GM19452 (cell line): ENCODE measurements around the gene KSR1.
"Not testable (repeated sequence)": the region's sequence is repeated elsewhere in the genome, so short reads cannot be mapped to it uniquely, and the experiment has no call there.

Experiments used
- ATAC-seq: cut with Tn5 transposase; IDR thresholded peaks from one replicate; pipeline ENCODE4 v1.9.1; 2021; ENCODE audit not compliant: unreplicated experiment

KSR1 gene

GRCh38 chr17:27651411-27652345, 195.4 kb downstream of the KSR1 start:
- no peak for ATAC-seq

GRCh38 chr17:27653449-27653971, 197.3 kb downstream of the KSR1 start:
- ATAC-seq, result not testable (repeated sequence)

GRCh38 chr17:27654136-27654535, 197.9 kb downstream of the KSR1 start:
- no peak for ATAC-seq

DNA sequence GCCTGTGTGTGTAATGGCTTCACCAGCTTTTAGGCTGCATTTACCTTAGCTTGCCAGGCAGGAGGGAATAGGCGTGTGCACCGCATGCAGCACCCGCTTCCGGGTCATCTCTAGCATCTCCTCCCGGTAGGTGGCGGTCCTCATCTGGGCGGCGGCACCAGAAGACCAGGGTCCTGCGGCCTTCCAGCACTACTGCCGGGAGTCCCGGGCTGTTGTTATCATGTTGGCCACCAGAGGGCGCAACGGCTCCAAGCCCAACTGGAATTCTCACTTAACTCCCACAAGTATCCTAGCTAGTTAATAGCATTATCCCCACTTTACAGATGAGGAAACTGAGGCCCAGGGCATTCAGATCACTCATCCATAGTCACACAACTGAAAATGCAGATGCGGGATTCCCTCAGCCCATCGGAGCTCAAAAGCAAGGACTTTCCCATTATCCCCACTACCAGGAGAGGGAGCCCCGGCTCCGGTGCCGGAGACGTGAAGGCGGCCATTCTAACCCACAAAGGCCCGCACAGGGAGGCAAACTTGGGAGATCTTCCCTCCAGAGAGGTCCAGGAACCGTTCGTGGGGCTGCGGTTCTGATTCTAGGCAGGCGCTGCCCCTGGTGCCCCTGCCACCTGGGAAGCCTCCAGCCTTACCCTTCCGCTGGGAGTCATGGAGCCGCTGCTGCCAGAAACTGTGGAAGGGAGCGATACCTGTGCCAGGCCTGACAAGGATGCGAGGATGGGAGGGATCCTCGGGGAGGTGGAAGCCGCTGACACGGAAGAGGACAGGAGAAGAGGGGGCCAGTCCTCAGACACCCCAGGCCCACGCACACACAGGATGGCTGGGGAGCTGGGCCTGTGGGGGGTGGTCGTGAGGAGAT, 198.6 kb downstream of the KSR1 start:
- ATAC-seq, result no peak

GRCh38 chr17:27655525-27656111, 199.4 kb downstream of the KSR1 start:
- ATAC-seq, result not testable (repeated sequence)

DNA sequence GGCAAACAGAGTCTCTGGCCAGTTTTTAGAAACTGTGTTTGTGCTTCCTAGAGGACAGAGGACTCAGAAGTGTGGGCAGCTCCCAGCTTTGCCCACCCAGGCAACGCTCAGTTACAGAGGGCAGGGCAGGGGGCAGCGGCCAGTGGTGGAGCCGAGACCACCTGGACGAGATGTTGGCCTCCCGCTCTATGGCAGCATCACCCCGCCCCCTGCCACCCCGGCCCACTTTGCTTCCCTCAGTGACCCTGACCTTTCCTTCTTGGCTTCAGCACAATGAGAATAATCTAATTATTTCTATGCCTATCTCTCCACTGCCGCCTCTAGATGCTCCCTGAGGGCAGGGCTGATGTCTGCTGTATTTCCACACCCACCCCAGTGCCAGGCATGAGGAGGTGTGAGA, 200.4 kb downstream of the KSR1 start:
- ATAC-seq, result not testable (repeated sequence)

DNA sequence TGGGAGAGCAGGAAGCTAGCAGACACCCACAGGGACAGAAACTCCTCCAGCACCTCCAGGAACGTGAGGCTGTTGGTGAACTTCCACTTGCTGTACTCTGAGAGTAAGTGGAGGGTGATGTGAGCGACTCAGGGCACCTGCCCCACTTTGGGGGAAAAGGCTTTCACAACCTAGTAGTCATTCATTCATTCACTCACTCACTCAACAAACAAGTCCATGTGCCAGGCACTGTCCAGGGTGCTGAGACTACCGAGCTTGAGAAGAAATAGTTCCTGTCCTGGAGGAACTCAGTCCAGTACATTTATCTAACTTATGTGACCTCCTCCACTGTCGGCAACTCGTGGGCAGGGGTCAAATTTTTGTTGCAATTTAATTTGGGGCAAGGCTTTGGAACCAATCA, 201.4 kb downstream of the KSR1 start:
- ATAC-seq, result no peak

GRCh38 chr17:27659683-27660082, 203.4 kb downstream of the KSR1 start:
- ATAC-seq, result no peak

DNA sequence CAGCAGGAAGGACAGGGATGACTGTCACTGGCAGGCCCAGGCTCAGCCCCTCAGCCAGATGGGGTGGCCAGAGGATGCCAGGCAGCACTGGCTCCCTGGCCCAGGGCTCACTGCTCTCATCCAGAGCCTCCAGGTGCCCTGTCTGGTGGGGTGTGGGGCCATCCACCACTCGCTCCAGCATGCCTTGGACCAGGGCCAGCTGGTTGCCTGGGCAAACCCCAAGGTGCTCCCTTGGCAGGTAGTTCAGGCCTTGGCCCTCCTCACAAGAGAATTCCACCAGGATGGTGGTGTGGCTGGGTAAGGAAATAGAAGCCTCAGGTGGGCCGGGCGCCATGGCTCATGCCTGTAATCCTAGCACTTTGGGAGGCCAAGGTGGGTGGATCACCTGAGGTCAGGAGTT, 204.2 kb downstream of the KSR1 start:
- ATAC-seq, result no peak

- ATAC-seq, result no peak
Measured at GRCh38 chr17:27663936-27664605, 207.8 kb downstream of the KSR1 start.

DNA sequence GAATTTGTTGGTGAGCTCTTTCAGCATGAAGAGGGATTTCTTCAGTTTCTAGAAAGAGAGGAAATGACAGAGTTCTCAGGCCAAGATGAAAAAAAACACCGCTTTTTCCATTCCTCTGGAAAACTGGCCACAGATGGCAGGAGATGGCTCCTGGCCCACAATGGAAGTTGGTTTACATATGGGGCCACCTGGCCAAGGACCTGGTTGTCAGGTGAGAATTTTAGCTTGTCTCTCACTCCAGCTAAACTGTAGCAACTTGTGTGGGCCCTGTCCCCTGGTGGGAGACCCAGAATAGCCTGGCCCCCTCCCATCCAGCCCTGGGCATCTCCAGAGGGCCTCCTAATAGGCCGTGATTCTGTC, 208.3 kb downstream of the KSR1 start:
- no peak for ATAC-seq

DNA sequence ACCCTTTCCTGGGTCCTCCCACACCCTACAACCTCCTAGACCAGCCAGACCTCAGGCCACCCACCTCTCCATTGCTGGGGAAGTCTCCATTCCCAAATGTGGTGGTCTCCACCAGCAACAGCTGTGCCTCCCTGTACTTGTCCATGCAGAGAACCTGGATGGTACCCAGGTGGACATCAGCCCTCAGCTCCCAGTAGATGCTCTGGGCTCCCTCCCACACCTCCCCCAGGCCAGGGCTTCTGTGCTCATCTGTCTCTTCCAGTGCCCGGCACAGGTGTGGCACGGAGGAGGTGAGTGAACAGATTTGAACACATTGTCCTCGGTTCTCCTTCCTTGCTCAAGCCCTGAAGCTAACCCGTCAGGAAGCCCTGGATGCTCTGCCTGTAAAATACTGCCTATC, 209.3 kb downstream of the KSR1 start:
- no peak for ATAC-seq

GRCh38 chr17:27666270-27666669, 210.0 kb downstream of the KSR1 start:
- not testable (repeated sequence) for ATAC-seq

- no peak for ATAC-seq
Measured at GRCh38 chr17:27666831-27667560, 210.7 kb downstream of the KSR1 start.

DNA sequence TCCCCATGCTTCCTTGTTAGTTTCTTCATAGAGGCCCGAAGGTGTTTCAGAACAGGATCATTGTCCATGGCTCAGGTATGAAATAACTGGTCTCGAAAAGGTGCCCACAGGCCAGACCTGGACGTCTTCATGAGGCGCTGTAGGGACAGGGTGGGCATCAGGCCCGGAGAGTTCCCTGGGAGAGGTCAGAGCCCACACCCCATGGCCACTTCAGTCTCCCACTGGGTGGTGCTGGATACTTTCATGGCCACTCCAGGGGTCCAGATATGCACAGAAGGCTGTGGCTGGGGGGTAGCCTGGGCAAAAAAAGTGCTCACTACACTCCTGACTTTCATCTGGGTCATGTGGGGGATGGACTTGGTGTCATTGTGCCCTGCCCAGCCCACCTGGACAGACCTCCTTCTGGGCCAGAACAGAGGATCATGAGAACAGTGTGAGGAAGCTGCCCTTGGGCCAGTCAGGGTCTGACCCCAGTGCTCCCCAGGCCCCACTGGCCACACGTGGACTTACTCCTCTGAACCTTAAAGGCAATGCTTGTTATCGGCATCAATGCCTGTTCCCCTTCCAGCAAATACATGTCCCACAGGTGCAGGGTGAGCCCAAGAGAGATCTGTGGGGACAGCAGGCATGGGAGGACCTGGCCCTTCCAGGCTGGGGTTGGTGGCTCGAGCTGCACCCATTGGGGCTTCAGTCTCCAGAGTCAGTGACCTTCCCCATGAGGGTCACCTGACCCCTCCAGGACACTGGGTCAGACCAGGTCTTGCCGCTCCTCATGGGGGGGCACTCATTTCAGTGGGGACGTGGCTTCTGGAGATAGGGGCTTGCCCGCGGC, 211.6 kb downstream of the KSR1 start:
- no peak for ATAC-seq

GRCh38 chr17:27668488-27668823, 212.2 kb downstream of the KSR1 start:
- no peak for ATAC-seq

- no peak for ATAC-seq
Measured at GRCh38 chr17:27669136-27669535, 212.9 kb downstream of the KSR1 start.

DNA sequence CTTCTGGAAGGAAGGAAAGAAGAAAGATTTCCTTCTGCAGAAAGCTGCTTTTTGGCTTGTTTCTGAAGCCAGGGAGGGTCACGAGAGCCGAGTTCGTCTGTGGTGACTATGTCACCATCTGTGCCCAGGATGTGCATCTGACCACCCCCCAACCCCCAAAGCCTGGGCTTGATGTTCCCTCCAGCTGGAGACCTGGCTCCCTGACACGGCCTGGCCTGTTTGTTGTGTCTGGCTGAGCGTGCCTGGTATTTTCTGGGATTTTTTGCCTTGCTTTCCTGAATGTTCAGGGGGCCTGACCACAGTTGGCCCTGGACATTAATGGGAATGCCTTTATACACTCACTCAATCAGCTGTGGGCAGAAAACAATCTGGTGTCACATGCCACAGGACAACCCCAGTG, 213.6 kb downstream of the KSR1 start:
- no peak for ATAC-seq
